SK-N-SH (cell line): ENCODE measurements around the gene PFKFB1.

ENCODE experiments used
- CHD2 ChIP-seq: fragments of 150-350 bp; IDR thresholded peaks from 2 replicates; pipeline ENCODE4 v1.6.1; 2018; ENCODE audit warnings: low read length; ENCODE audit not compliant: partially characterized antibody
- EP300 ChIP-seq, 2 experiments: IDR thresholded peaks; 2 replicates each; pipeline versions ENCODE4 v1.4.0 to v1.6.1; 2012; ENCODE audit warnings: borderline replicate concordance in 1 of 2, low read depth in 1 of 2, low read length in 1 of 2
- TF ChIP-seq, protein P1 (sequence below): fragments of 200-600 bp; sonication (generic); IDR thresholded peaks from 2 replicates; pipeline ENCODE4 v1.6.1; 2017; ENCODE audit warnings: antibody characterized with exemption, mild to moderate bottlenecking, moderate library complexity
- TF ChIP-seq, protein P2 (sequence below): IDR thresholded peaks from 2 replicates; pipeline ENCODE4 v1.6.1; 2012; ENCODE audit warnings: mild to moderate bottlenecking, low read depth, low read length, moderate library complexity

DNA sequence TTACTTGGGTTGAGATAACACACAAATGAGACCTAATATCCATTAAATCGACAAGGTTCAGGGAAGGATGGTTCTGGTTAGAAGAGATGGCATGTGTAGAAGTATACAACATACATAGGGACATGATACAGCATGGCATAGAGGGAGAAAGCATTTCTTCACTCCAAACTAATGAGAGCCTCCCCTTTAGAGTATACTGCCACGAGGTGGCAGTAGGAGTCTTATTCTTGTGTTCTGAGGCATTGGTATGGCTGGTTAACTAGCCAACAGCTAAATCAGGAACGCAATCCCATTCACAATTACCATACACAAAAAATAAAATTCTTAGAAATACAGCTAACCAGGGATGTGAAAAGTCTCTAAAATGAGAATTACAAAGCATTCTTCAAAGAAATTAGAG, 102.4 kb downstream of the PFKFB1 start:
- TF ChIP-seq, protein P1, sequence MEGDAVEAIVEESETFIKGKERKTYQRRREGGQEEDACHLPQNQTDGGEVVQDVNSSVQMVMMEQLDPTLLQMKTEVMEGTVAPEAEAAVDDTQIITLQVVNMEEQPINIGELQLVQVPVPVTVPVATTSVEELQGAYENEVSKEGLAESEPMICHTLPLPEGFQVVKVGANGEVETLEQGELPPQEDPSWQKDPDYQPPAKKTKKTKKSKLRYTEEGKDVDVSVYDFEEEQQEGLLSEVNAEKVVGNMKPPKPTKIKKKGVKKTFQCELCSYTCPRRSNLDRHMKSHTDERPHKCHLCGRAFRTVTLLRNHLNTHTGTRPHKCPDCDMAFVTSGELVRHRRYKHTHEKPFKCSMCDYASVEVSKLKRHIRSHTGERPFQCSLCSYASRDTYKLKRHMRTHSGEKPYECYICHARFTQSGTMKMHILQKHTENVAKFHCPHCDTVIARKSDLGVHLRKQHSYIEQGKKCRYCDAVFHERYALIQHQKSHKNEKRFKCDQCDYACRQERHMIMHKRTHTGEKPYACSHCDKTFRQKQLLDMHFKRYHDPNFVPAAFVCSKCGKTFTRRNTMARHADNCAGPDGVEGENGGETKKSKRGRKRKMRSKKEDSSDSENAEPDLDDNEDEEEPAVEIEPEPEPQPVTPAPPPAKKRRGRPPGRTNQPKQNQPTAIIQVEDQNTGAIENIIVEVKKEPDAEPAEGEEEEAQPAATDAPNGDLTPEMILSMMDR = peak; percentile 58
- TF ChIP-seq CHD2 (no peak), EP300 (IDR thresholded peaks at IDR 0.05; ENCODE audit: borderline replicate concordance in 1 of 2, low read depth in 1 of 2, low read length in 1 of 2) (no peak)
- TF ChIP-seq, protein P2, sequence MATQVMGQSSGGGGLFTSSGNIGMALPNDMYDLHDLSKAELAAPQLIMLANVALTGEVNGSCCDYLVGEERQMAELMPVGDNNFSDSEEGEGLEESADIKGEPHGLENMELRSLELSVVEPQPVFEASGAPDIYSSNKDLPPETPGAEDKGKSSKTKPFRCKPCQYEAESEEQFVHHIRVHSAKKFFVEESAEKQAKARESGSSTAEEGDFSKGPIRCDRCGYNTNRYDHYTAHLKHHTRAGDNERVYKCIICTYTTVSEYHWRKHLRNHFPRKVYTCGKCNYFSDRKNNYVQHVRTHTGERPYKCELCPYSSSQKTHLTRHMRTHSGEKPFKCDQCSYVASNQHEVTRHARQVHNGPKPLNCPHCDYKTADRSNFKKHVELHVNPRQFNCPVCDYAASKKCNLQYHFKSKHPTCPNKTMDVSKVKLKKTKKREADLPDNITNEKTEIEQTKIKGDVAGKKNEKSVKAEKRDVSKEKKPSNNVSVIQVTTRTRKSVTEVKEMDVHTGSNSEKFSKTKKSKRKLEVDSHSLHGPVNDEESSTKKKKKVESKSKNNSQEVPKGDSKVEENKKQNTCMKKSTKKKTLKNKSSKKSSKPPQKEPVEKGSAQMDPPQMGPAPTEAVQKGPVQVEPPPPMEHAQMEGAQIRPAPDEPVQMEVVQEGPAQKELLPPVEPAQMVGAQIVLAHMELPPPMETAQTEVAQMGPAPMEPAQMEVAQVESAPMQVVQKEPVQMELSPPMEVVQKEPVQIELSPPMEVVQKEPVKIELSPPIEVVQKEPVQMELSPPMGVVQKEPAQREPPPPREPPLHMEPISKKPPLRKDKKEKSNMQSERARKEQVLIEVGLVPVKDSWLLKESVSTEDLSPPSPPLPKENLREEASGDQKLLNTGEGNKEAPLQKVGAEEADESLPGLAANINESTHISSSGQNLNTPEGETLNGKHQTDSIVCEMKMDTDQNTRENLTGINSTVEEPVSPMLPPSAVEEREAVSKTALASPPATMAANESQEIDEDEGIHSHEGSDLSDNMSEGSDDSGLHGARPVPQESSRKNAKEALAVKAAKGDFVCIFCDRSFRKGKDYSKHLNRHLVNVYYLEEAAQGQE = no peak
